Ovary (tissue), 3 donors: ENCODE measurements around the gene CEP78.

Experiments used
- CTCF ChIP-seq, 3 donors: fragments of 450-650 bp in 2 of 3; fragments of 200-600 bp in 1 of 3; IDR thresholded peaks; one replicate each; pipeline versions ENCODE4 v1.5.1 to v1.8.0; 2016 to 2022; ENCODE audit warnings: antibody characterized with exemption in 3 of 3, mild to moderate bottlenecking in 1 of 3
- POLR2A ChIP-seq: fragments of 450-650 bp; IDR thresholded peaks from one replicate; pipeline ENCODE4 v1.6.1; 2017; ENCODE audit warnings: antibody characterized with exemption, mild to moderate bottlenecking, moderate library complexity
- donor health status: DM: no; HTN: no; CAD: no.

GRCh38 chr9:78280982-78281668, 45.2 kb downstream of the CEP78 start:
- TF ChIP-seq POLR2A (no peak), CTCF (IDR thresholded peaks at IDR 0.05) (no peak)
